ENCODE measurements around the gene DDX54.

Gene DDX54

GRCh38 chr12:113186666-113187325 is 1.5 kb upstream of the DDX54 start:
- no peak for DNase-seq

- no peak for DNase-seq
These were observed 721 bp upstream of the DDX54 start for GRCh38 chr12:113186033-113186365.

- DNase-seq, result peak; percentile 89 to 94 (median 94)
These were observed 438 bp downstream of the DDX54 start for GRCh38 chr12:113184900-113185179.

GRCh38 chr12:113184098-113184899 is 979 bp downstream of the DDX54 start:
- DNase-seq, result peak in 2 of 3 donors; percentile 79 to 81

GRCh38 chr12:113183030-113183589 is 2.2 kb downstream of the DDX54 start:
- DNase-seq, result no peak

- no peak for DNase-seq
These were observed 3.3 kb downstream of the DDX54 start for GRCh38 chr12:113181975-113182374.

- DNase-seq, result no peak
These were observed 4.9 kb downstream of the DDX54 start for GRCh38 chr12:113180333-113180732.

- no peak for DNase-seq
These were observed 6.3 kb downstream of the DDX54 start for GRCh38 chr12:113179023-113179422.

GRCh38 chr12:113174461-113175384 is 10.6 kb downstream of the DDX54 start:
- peak; percentile 72 to 81 (median 78) for DNase-seq

GRCh38 chr12:113173081-113173698 is 12.1 kb downstream of the DDX54 start:
- DNase-seq, result no peak

GRCh38 chr12:113172185-113172584 is 13.1 kb downstream of the DDX54 start:
- DNase-seq, result no peak

GRCh38 chr12:113171543-113171942 is 13.7 kb downstream of the DDX54 start:
- no peak for DNase-seq

GRCh38 chr12:113170926-113171325 is 14.4 kb downstream of the DDX54 start:
- DNase-seq, result peak in 2 of 3 donors; percentile 15 to 21

- no peak for DNase-seq
These were observed 14.8 kb downstream of the DDX54 start for GRCh38 chr12:113170457-113170856.

GRCh38 chr12:113169697-113170096 is 15.6 kb downstream of the DDX54 start:
- DNase-seq, result no peak

GRCh38 chr12:113167868-113168267 is 17.4 kb downstream of the DDX54 start:
- no peak for DNase-seq

GRCh38 chr12:113165521-113166450 is 19.5 kb downstream of the DDX54 start:
- no peak for DNase-seq

GRCh38 chr12:113164014-113164413 is 21.3 kb downstream of the DDX54 start:
- DNase-seq, result no peak

GRCh38 chr12:113163030-113163360 is 22.3 kb downstream of the DDX54 start:
- DNase-seq, result no peak

- no peak for DNase-seq
These were observed 22.9 kb downstream of the DDX54 start for GRCh38 chr12:113162102-113163029.

Measured in suppressor macrophage treated with lipopolysaccharide for 1 hour (primary cell).